Bronchial epithelial cell (primary cell): ENCODE measurements around the gene GALNT6. TPM values are rescaled to one million over a fixed set of nuclear protein-coding genes. Genes with fewer than 3 reads are reported as not detected.
A peak's percentile ranks its signal among the peaks of the same experiment; 100 is the strongest.

Experiments
- DNase-seq: peaks from one replicate; pipeline ENCODE4 v3.0.0-alpha.2; 2010; ENCODE audit warnings: low read depth
- FAIRE-seq: peaks from 2 replicates; lab custom pipeline; 2011; peaks lifted over from hg19 to GRCh38; lab: Jason Lieb, UNC
- H3K27me3 ChIP-seq: 2 replicates; pipeline ENCODE4 v1.5.1; 2011; ENCODE audit warnings: low read length; ENCODE audit not compliant: control insufficient read depth, insufficient read depth
- H3K36me3 ChIP-seq: 2 replicates; pipeline ENCODE4 v1.5.1; 2011; ENCODE audit warnings: low read length; ENCODE audit not compliant: control insufficient read depth, insufficient read depth
- H3K4me3 ChIP-seq: 2 replicates; pipeline ENCODE4 v1.5.1; 2011; ENCODE audit warnings: mild to moderate bottlenecking, low read depth, low read length, control low read depth
- total RNA-seq: library from RNA; depleted of rRNA; stranded (reverse); fragments of >200 nt; gene quantifications from 2 replicates; pipeline ENCODE4 v1.2.1, GENCODE V29; 2014
- TF ChIP-seq, protein P1 (sequence below): IDR thresholded peaks from 2 replicates; pipeline ENCODE4 v1.5.1; 2011; ENCODE audit warnings: mild to moderate bottlenecking, moderate library complexity, low read length, control low read depth, inconsistent platforms; ENCODE audit not compliant: insufficient read depth, severe bottlenecking

Gene GALNT6
- total RNA-seq, 1 donor from 2014 or later, result 14.0 TPM

DNA sequence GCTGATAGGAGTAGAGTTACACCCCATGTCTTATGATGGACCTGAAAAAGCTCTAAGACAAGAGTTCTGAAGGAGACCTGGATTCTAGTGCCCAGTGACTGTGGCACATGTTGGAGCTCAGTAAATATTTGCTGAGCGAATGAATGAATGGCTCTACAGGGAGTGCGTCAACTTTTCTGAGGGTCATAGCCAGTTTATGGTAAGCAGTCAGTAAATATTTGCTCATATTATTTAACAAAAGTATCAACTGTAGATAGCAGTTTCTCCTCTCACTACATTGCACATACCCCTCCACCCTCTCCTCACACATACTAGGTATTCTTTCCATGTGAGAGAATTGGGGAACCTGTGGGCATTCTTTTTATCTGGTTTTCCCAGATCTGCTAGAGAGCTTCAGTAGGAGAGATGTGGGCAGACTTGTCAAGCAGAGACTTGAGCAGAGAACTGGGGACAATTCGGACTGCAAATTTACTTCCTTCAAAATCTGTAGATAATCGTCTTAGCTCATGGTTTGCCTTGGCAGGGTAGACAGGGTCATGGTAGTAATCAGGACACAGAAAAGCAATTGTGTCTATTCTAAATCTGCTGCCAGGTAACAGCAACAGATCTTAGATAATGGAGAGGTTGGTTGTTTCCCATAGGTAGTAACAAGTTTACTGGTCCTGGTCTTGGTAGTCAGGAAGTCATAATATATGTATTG, 39.1 kb upstream of the GALNT6 start:
- no peak for FAIRE-seq
- no peak for DNase-seq
- peaks cover 6% of the 10 kb centered on the region for H3K27me3 ChIP-seq
- TF ChIP-seq, protein P1, sequence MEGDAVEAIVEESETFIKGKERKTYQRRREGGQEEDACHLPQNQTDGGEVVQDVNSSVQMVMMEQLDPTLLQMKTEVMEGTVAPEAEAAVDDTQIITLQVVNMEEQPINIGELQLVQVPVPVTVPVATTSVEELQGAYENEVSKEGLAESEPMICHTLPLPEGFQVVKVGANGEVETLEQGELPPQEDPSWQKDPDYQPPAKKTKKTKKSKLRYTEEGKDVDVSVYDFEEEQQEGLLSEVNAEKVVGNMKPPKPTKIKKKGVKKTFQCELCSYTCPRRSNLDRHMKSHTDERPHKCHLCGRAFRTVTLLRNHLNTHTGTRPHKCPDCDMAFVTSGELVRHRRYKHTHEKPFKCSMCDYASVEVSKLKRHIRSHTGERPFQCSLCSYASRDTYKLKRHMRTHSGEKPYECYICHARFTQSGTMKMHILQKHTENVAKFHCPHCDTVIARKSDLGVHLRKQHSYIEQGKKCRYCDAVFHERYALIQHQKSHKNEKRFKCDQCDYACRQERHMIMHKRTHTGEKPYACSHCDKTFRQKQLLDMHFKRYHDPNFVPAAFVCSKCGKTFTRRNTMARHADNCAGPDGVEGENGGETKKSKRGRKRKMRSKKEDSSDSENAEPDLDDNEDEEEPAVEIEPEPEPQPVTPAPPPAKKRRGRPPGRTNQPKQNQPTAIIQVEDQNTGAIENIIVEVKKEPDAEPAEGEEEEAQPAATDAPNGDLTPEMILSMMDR, result no peak
- H3K36me3 ChIP-seq, result no peaks in the 10 kb centered on the region
- H3K4me3 ChIP-seq, result no peak overlapping the region

DNA sequence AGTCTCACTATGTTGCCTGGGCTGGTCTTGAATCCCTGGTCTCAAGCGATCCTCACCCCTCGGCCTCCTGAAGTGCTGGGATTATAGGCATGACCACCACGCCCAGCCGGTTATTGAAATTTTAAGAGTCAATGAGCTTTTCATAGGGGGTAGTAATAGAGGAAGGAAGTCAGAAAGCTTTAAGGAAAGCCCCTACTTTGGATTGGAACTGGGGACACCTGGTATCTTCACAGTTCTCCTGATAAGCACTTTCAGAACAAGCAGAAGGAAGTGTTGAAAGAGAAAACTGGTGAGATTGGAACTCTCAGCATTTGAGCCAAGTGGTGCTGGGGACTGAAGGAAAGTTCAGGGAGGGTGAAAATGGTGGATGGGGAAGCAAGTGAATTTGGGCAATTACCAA, 38.5 kb upstream of the GALNT6 start:
- TF ChIP-seq, protein P1, result no peak
- peaks cover 6% of the 10 kb centered on the region for H3K27me3 ChIP-seq
- no peak overlapping the region for H3K4me3 ChIP-seq
- DNase-seq (no peak), FAIRE-seq (no peak)
- H3K36me3 ChIP-seq, result no peaks in the 10 kb centered on the region

DNA sequence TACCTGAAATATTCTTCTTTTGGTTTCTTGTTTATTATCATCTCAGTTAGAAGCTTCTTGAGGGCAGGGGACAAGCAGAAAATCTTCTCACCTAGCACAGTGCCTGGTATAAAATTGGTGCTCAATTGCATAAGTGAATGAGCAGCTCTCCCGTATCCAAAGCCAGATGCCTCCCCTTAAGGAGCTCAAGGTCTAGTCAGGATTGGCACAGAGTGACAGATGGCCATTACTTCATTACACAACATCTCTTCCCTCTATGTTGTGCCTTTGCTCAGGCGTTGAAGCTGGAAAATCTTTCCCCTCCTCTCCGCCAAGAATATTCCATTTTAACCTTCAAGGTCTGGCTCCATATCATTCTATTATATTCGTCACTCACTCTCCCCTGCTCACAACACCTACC, 37.0 kb upstream of the GALNT6 start:
- H3K27me3 ChIP-seq, result peaks cover 6% of the 10 kb centered on the region
- FAIRE-seq (no peak), DNase-seq (no peak)
- H3K4me3 ChIP-seq, result no peak overlapping the region
- H3K36me3 ChIP-seq, result no peaks in the 10 kb centered on the region
- TF ChIP-seq, protein P1, result no peak

DNA sequence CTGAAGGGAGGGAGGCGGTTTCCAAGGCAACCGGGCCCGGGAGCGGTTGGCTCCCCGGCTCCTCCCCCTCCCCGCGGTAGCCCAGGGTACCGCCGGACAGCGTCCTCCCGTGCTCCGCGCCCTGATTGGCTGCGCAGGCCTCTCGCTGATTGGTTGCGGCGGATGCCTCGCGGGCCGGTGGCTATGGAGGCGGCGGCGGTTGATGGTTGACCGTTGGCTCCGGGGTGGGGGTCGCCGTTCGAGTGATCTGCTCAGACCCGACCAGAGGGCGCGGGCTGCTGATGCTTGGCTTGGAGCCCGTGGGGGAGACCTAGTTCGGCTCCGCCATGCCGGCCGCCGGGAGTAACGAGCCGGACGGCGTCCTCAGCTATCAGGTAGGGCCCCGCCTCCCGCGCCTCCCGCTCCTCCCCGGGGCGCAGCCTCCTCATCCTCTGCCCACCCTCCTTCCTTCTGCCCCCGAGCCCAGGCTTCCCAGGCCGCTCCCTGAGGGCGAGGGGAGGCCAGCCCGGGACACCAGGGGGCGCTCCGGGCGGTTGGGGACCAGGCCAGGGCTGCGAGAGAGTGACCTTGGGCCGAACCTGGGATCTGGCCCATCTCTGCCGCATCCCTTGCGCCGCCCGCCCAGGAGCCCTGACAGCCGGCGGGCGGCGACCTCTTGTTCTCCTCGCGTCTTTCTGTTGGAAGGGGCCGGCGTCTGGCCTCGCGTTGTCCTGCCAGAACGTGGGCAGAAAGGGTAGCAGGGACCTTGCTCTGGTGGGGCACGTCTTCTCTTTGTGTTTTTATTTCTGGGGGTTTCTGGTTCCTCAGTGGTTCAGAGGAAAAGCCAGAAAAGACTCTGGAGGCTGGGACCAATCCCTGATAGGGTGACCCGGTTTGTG, 33.7 kb upstream of the GALNT6 start, which contains the start of gene SLC4A8:
SLC4A8 (plus strand) TSS at position 170 of the 878 bp plus-strand sequence; CDS start at position 327, 157 bp downstream.
- Histone ChIP-seq H3K27me3 (peaks cover 6% of the 10 kb centered on the region), H3K4me3 (peak within 1 kb of the TSS; percentile 33), H3K36me3 (no peaks in the 10 kb centered on the region)
- FAIRE-seq (no peak), DNase-seq (peak; percentile 30)
- TF ChIP-seq, protein P1, result peak; percentile 83

DNA sequence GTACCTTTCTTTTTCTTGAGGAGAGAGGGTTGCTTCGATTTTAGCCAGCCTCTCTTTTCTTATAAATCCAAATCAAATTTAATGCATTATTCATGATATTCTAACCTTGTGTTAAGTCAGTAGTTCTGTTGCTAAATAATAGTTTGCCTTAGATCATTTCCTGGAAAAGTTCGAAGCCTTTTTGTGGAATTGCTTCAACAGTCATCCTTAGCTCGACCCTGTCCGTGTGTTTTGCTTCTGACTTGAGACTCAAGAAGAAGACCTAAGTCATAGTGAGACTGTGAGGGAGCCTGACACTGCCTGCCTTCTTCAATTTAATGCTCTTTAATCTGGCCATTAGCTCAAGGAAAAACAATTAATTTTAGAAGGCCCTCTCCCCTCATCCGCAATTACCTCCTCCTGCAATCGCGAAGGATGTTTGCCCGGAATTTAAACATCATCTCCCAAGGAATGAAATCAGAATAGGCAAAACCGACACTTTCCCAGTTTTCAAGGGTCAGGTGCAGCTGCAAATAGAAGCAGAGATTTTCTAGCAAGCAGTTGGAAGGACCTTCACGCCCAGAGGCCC, 33.0 kb upstream of the GALNT6 start:
- TF ChIP-seq, protein P1, result no peak
- DNase-seq (no peak), FAIRE-seq (no peak)
- Histone ChIP-seq H3K36me3 (no peaks in the 10 kb centered on the region), H3K27me3 (peaks cover 6% of the 10 kb centered on the region), H3K4me3 (no peak overlapping the region)
